Mucosa of rectum (tissue), 2 donors: ENCODE results near the gene ABL2.

Experiments used
- H3K27ac ChIP-seq, 2 donors: one replicate each; pipeline ENCODE4 v1.7.0; 2013; ENCODE audit warnings: inconsistent platforms in 2 of 2, low read depth in 2 of 2, low read length in 2 of 2
- H3K27me3 ChIP-seq, 2 donors: one replicate each; pipeline ENCODE4 v1.7.0; 2013; ENCODE audit warnings: low read length in 2 of 2; ENCODE audit not compliant: control insufficient read depth in 2 of 2, insufficient read depth in 2 of 2
- H3K36me3 ChIP-seq, 2 donors: one replicate each; pipeline ENCODE4 v1.7.0; 2013; ENCODE audit warnings: low read length in 2 of 2; ENCODE audit not compliant: control insufficient read depth in 2 of 2, insufficient read depth in 2 of 2
- H3K4me1 ChIP-seq, 2 donors: one replicate each; pipeline ENCODE4 v1.7.0; 2013; ENCODE audit warnings: low read length in 2 of 2, mild to moderate bottlenecking in 1 of 2; ENCODE audit not compliant: control insufficient read depth in 2 of 2, insufficient read depth in 2 of 2
- H3K4me3 ChIP-seq, 2 donors: one replicate each; pipeline ENCODE4 v1.7.0; 2013; ENCODE audit warnings: low read length in 2 of 2
- H3K9ac ChIP-seq, 2 donors: one replicate each; pipeline ENCODE4 v1.7.0; 2013; ENCODE audit warnings: low read length in 2 of 2, low read depth in 1 of 2, mild to moderate bottlenecking in 1 of 2
- H3K9me3 ChIP-seq, 2 donors: one replicate each; pipeline ENCODE4 v1.7.0; 2013; ENCODE audit warnings: low read length in 2 of 2; ENCODE audit not compliant: control insufficient read depth in 2 of 2
- donor health status: healthy.
- donor health status: Normal muscosa, but diverticular disease.

Gene ABL2

DNA sequence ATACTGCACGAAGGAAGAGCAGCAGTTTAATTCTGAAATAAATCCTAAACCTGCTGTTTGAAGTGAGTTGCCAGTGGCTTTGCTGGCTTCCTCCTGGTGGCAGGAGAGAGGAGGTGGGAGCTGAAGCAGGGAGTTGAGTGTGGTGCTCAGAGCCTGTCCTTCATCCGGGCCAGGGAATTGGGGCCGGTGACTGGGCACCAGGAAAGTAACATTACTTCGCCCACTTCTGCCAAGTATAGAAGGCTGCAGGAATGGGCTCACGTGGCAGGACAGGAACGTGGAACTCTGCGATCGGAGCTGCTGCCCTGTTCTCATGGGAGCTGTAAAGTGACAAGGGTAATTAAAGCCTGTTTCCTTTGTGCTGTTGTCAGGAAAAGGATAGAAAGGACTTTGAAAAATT is 139.0 kb downstream of the ABL2 start:
- Histone ChIP-seq H3K9ac (no peak overlapping the region), H3K4me1 (peaks cover 0 to 4% of the 10 kb centered on the region in 2 donors), H3K36me3 (peaks cover 51 to 68% of the 10 kb centered on the region in 2 donors), H3K4me3 (no peak overlapping the region), H3K27me3 (no peaks in the 10 kb centered on the region), H3K27ac (no peak overlapping the region), H3K9me3 (no peaks in the 10 kb centered on the region)

DNA sequence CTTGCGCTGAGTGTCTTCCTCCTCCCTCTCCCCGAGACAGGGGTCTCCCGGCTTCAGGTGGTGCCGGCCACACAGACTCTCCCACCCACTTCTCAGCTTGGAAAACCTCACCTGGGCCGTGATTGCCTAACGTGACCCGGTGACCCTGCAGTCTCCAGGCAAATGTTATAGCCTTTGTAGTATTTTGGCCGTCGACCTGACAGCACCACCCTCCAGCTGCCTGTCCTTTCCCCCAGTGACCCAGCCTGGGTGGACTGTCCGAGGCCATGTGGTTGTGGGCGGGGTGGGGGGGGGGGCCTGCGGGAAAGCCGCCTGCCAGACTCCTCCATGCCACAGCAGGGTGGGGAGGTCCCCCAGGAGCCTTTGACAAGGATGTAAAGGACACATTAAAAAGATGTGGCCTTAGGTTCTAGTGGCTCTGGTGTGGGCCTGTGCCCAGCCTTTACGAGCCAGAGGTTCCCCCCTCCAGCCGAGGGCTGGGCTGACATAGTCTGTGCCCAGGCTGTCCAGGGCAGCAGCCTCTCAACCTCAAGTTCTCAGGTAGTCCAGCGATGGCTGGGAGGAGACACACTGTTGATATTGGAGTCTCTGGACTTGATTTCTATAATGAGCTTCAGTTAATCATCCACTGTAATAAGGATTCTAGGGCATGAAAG is 139.5 kb downstream of the ABL2 start:
- Histone ChIP-seq H3K9ac (no peak overlapping the region), H3K36me3 (peaks cover 45 to 63% of the 10 kb centered on the region in 2 donors), H3K4me3 (no peak overlapping the region), H3K27ac (no peak overlapping the region), H3K4me1 (peaks cover 0 to 4% of the 10 kb centered on the region in 2 donors), H3K27me3 (no peaks in the 10 kb centered on the region), H3K9me3 (no peaks in the 10 kb centered on the region)

DNA sequence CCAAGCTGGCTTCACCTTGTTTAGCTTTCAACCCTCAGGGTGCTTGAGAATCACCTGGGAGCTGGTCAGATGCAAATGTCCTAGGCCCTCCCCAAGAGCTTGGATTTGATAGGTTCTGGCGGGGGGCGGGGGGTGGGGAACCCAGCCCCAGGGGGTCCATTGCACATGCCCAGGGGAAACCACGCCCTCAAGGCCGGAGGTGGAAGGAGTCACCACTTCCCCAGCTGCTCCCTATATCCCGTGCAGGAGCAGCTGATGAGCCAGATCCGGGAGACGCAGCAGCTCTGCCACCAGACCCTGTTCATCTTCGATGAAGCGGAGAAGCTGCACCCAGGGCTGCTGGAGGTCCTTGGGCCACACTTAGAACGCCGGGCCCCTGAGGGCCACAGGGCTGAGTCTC is 141.8 kb downstream of the ABL2 start:
- Histone ChIP-seq H3K9me3 (no peaks in the 10 kb centered on the region), H3K9ac (no peak overlapping the region), H3K27me3 (no peaks in the 10 kb centered on the region), H3K4me3 (no peak overlapping the region), H3K27ac (no peak overlapping the region), H3K36me3 (peaks cover 27 to 47% of the 10 kb centered on the region in 2 donors), H3K4me1 (peaks cover 4 to 15% of the 10 kb centered on the region in 2 donors)

DNA sequence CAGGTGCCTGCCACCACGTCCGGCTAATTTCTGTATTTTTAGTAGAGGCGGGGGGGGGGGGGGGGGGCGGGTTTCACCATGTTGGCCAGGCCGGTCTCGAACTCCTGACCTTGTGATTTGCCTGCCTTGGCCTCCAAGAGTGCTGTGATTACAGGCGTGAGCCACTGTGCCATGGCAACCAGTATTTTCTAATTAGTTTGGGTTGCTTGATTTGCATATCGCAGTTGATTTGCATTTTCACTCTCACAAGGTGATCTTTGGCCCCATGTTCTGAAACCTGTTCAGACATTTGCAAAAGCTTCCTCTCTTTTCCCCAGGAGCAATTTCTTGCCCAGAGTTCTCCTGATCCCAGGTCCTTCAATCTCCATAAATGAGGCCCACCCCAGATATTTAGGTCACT is 145.9 kb downstream of the ABL2 start:
- peak overlapping the region in 1 of 2 donors; percentile 31 for H3K4me3 ChIP-seq
- H3K36me3 ChIP-seq = peaks cover 9 to 19% of the 10 kb centered on the region in 2 donors
- no peaks in the 10 kb centered on the region for H3K9me3 ChIP-seq
- peak overlapping the region in 1 of 2 donors; percentile 9 for H3K27ac ChIP-seq
- H3K27me3 ChIP-seq = no peaks in the 10 kb centered on the region
- H3K4me1 ChIP-seq = peaks cover 16 to 27% of the 10 kb centered on the region in 2 donors
- H3K9ac ChIP-seq = no peak overlapping the region

DNA sequence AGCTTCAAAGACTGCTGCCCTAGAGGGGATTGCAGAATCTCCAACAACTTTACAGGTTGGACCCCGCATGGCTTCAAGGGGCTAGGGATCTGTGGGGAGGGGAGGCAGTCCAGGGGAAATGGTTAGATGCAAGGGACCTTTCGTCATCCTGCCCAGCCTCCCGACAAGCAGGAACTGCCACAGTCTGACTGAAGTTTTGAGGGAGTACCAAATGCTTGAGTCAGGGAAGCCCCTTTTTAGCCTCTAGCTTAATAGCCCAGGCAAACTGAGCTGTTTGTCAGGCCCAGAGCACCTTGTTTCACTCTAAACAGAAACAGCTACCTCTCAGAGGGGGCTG is 146.5 kb downstream of the ABL2 start:
- Histone ChIP-seq H3K27ac (peak overlapping the region in 1 of 2 donors; percentile 91), H3K36me3 (peaks cover 6 to 16% of the 10 kb centered on the region in 2 donors), H3K4me1 (peaks cover 16 to 27% of the 10 kb centered on the region in 2 donors), H3K9ac (peak overlapping the region; percentile 52 to 85), H3K4me3 (peak overlapping the region; percentile 77 to 89), H3K27me3 (no peaks in the 10 kb centered on the region), H3K9me3 (no peaks in the 10 kb centered on the region)

DNA sequence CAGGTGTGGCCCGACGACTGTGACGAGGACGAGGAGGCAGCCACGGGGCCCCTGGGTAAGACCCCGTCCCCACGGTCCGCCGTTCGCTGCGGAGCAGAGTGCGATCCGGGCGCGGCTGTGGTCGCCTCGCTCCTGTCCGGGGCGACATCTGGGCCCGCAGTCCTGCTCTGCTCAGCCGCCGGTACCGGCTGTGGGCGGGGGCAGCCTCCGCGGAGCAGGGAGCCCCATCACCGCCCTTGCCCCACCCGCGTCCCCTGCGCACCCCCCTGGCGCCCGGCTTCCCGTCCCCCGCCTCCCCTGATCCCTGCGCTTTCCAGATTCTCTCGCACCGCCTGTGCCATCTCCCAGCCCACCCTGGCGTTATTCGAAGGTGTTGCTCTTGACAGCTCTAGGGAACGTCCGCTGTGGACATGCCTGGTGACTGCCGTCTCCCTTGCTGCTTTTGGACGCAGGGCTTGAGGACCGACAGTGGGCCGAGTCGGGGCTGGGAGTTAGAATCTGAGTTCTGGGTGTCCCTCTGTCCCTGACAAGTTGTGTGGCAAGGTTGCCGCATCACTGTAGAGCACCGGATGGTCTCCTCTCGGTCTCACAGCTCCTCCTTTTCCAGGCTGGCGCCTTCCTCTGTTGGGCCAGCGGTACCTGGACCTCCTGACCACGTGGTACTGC is 147.0 kb downstream of the ABL2 start:
- Histone ChIP-seq H3K36me3 (peaks cover 6 to 13% of the 10 kb centered on the region in 2 donors), H3K9ac (peak overlapping the region; percentile 85 to 90), H3K4me1 (peaks cover 16 to 27% of the 10 kb centered on the region in 2 donors), H3K4me3 (peak overlapping the region; percentile 77 to 89), H3K27ac (peak overlapping the region; percentile 77 to 91), H3K27me3 (no peaks in the 10 kb centered on the region), H3K9me3 (no peaks in the 10 kb centered on the region)

DNA sequence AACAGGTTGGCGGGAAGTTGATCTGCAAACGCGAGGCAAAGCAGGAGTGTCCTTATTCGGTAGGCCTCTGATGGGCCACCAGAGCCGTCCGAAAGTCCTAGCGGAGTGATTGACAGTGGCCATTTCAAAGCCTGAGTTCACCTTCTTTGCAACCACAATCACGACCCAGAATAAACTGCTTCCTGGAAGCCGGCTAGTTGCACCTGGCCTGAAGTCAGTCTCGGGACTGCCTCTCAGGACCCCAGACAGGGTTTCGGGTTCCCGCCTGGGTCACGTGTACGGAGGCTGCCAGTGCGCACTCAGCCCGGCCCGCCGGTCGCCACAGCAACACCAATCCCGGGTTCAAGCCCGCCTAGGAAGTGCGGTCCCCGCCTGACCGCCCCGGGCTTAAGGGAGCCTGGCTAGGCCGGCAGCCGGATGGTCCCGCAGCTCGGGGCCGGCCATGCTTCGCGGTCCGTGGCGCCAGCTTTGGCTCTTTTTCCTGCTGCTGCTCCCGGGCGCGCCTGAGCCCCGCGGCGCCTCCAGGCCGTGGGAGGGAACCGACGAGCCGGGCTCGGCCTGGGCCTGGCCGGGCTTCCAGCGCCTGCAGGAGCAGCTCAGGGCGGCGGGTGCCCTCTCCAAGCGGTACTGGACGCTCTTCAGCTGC is 147.7 kb downstream of the ABL2 start, which contains the start of gene TOR3A:
Gene TOR3A, plus strand, starts transcription at position 384 of the 646 bp plus-strand sequence. Its CDS starts 59 bp downstream, at position 443.
- Histone ChIP-seq H3K36me3 (peaks cover 6 to 13% of the 10 kb centered on the region in 2 donors), H3K9me3 (no peaks in the 10 kb centered on the region), H3K4me3 (peak within 1 kb of the TSS; percentile 77 to 89), H3K4me1 (peaks cover 16 to 23% of the 10 kb centered on the region in 2 donors), H3K27ac (peak within 1 kb of the TSS; percentile 77 to 91), H3K27me3 (no peaks in the 10 kb centered on the region), H3K9ac (peak within 1 kb of the TSS; percentile 85 to 90)

DNA sequence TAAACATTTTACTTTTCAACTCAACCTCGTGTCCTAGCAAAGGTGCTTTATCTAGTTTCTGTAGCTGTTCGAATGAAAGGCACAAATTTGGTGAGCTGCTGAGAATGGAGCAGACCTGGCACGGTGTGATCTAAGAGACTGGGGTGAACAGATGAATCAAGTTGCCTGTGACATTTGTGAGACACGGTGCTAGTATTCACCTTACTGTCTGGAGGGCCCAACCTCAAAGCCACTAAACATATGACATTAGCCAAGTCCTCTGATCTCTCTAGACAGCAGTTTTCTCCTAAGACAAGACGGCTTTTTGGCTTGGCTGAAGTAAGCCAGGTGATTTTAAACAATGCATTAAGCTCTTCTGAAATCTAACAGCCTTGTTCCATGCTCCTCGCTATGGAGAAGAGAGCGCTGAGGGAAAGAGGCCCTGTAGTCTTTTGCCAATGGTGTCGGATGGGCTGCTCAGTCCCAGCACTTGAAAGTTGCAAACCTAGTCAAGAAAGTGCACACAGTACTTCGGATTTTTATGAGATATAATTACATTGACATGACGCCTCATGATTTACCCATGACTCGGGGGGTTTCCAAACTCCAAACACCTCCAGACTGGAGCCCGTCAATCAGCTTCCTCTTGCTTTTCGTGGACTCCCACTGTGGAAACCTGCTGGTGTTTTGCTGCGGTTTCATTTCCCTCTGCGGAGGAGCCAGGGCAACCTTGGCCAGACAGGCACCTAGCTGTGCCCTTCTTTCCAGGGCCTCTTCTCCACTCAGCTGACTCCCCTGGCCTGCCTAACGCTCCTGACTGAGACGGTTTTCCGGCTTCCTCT is 148.4 kb downstream of the ABL2 start:
- Histone ChIP-seq H3K27me3 (no peaks in the 10 kb centered on the region), H3K36me3 (peaks cover 6 to 12% of the 10 kb centered on the region in 2 donors), H3K27ac (peak overlapping the region; percentile 77 to 91)

DNA sequence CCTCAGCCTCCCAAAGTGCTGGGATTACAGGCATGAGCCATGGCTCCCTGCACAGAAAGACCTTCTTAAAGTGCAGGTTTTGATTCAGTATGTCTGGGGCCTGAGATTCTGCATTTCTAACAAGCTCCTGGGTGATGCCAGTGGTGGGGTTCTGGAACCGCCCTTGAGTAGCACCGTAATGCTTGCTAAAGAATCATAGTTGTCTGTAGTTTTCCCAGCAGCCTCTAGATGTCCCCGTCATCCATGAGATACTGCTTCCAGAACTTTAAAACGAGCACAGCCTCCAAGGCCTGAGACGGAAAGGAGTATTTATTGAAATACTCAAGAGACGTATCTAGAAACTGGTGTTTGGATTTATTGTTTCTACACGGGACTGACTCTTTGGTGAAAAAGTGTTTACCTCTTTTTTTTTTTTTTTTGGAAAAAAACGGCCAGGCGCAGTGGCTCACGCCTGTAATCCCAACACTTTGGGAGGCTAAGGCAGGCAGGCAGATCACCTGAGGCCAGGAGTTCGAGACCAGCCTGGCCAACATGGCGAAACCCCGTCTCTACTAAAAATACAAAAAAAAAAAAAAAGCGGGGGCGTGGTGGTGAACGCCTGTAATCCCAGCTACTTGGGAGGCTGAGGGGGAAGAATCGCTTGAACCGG is 150.2 kb downstream of the ABL2 start:
- Histone ChIP-seq H3K27ac (no peak overlapping the region), H3K9ac (no peak overlapping the region), H3K4me3 (no peak overlapping the region), H3K9me3 (no peaks in the 10 kb centered on the region), H3K4me1 (peaks cover 16 to 23% of the 10 kb centered on the region in 2 donors), H3K36me3 (peaks cover 0 to 3% of the 10 kb centered on the region in 2 donors), H3K27me3 (no peaks in the 10 kb centered on the region)

More for the DNA sequence above, 148.4 kb downstream of the ABL2 start:
- Histone ChIP-seq H3K9ac (peak overlapping the region; percentile 85 to 90), H3K4me3 (peak overlapping the region; percentile 77 to 89), H3K9me3 (no peaks in the 10 kb centered on the region), H3K4me1 (peaks cover 16 to 23% of the 10 kb centered on the region in 2 donors)
